Measurements from ENCODE around the gene C3orf18.
"Not testable (repeated sequence)": the region's sequence is repeated elsewhere in the genome, so short reads cannot be mapped to it uniquely, and the experiment has no call there.

The C3orf18 gene

DNA sequence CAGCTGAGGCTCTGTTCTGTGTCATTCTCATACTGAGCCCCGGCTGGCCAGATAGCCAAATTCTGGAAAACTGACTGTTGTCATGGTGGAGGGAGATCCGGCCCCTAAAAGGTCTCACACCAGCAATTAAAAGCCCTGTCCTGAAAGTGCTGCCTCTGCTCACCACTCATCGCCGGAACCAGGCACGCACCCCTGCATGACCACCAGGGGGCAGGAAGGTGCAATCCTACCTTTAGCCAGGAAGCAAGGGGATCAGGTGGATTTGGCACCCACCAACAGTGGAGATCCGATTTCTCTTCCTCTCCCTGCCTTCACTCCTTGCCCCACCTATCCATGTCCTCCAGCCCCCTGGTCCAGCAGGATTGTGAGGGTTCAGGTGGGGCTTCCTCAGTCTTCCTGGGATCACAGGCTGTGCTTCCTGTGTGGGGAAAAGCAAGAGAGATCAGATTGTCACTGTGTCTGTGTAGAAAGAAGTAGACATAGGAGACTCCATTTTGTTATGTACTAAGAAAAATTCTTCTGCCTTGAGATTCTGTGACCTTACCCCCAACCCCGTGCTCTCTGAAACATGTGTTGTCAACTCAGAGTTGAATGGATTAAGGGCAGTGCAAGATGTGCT lies 48.0 kb downstream of the C3orf18 start:
- DNase-seq, result peak; percentile 7

DNA sequence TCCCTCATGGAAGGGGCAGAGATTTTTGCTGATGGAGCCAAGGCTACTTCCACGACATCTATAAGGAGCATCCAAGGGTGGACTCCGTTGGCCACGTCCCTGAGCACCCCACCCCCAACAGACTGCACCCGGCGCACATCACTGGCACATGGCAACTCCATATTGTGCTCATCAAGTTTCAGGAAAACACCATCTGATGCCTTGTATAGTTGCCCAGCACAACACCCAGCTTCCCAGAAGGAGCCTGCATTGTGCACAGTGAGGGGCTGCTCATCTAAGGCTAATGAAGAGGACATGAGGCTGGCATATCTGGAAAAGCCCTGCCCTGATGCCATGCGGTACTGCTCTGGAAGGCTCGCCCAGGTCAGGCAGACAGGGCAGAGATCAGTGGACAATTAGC lies 49.1 kb downstream of the C3orf18 start:
- DNase-seq, result no peak

- DNase-seq, result no peak
Measured at GRCh38 chr3:50517721-50518206, 49.8 kb downstream of the C3orf18 start.

DNA sequence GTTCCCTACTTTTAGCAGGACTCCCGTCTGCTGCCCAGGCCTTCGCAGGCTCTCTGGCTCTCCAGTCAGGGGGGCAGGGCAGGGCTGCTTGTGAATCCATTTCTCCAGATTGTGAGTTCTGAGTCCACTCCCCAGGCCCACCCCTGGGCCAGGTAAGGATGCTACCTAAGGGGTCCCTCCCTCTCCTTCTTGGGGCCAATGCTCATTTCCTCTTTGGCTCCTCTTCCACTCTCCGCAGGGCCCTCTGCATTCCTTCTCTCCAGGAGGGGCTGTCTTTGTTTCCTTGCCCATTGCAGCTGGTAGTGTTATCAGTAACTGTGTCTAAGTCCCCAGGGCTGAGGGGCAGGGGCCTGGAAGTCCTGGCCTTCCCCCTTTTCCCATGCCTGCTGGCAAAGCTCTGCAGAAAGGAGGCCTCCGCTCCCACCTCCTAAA lies 51.1 kb downstream of the C3orf18 start:
- no peak for DNase-seq

- no peak for DNase-seq
Measured at GRCh38 chr3:50515565-50516439, 51.7 kb downstream of the C3orf18 start.

DNA sequence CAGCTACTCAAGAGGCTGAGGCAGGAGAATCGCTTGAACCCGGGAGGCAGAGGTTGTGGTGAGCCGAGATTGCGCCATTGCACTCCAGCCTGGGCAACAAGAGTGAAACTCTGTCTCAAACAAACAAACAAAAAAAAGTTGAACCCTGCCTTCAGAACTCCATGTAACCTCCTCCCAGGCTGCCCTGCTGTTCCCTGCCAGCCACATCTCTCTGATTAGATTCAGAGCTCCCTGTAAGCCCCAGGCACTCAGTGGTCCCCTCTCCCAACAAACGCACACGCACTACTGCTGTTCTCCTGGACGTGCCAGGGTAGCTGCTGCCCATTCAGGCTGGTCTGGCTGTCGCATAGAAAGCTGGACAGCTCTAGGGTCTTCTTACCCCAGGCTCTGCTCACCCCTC lies 54.6 kb downstream of the C3orf18 start:
- not testable (repeated sequence) for DNase-seq

GRCh38 chr3:50512131-50512530 lies 55.4 kb downstream of the C3orf18 start:
- no peak for DNase-seq

- DNase-seq, result no peak
Measured at GRCh38 chr3:50510325-50510724, 57.2 kb downstream of the C3orf18 start.

GRCh38 chr3:50509715-50510114 lies 57.8 kb downstream of the C3orf18 start:
- no peak for DNase-seq

- no peak for DNase-seq
Measured at GRCh38 chr3:50508821-50509220, 58.7 kb downstream of the C3orf18 start.
